GM19351 (cell line): Measurements from ENCODE around the gene PAGE2B.
"Not testable (repeated sequence)": the region's sequence is repeated elsewhere in the genome, so short reads cannot be mapped to it uniquely, and the experiment has no call there.

Experiments used
- ATAC-seq: cut with Tn5 transposase; IDR thresholded peaks from one replicate; pipeline ENCODE4 v1.9.1; 2021; ENCODE audit warnings: mild to moderate bottlenecking, moderate library complexity; ENCODE audit not compliant: unreplicated experiment

PAGE2B gene, protein sequence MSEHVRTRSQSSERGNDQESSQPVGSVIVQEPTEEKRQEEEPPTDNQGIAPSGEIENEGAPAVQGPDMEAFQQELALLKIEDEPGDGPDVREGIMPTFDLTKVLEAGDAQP

DNA sequence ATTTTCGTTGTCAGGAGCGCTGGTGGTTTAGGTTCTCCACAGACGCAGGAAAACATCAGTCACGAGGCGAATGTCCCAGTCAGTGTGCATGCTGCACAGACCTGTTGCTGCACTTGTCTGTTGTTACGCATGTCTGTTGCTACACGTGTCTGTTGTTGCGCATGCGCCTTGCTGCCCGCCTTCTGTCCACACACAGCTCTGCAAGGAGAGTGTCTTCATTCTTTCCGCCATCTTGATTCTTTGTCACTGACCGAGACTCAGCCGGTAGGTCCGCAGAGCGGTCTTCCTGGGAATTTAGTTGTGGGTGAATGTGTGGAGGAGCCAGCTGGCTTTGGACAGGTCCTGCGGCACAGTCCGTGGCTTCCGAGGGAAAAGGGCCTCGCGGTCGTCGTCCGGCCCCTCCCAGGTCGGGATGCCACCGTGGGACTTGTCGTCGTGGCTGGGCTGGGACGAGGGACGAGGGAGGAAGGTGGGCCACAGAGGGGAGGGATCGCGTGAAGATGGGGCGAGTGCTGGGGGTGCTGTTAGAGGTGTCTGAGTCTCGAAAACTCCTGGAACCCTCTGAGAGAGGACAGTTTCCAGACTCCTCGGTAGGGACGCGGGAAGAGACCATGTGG is at the start of gene PAGE2B:
PAGE2B (plus strand) TSS at position 180 of the 617 bp plus-strand sequence. CDS start 1,012 bp downstream, outside the sequence.
- ATAC-seq: no peak

DNA sequence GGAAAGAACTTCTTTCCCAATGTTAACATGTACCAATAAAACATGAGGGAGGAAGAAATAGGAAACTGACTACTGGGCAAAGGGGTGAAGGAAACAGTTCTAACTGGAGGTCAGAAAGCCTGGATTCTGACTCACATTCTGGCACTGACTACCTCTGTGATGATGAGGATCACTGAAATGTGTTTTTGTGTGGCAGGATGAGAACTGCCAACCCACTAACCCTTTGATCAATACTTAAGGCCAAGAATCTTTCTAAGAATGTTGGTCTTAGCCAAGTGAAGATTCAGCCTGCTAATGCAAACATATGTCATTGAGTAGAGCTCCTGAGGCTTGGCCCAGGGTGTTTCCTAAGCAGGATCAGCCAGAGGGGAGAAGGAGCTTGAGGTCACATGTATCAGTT is 48.7 kb upstream of the PAGE2B start:
- no peak for ATAC-seq

DNA sequence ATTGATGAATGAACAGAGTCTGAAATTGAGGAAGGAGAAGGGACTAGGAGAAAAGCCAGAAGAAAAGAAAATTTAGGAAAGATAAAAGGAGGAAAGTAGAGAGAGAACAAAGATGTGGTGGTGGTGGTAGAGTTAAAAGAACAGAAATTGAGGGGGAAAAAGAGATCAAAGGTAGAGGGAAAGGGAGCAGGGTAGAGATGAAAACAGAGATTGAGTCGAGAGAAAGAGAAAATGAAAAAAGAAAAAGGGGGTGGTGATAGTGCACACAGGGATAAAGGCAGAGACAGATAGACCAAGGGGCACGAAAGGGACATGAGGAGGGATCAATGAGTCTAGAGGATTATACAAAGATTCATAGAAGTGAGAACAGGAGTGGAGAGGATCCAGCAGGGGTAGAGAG is 48.0 kb upstream of the PAGE2B start:
- ATAC-seq: no peak

DNA sequence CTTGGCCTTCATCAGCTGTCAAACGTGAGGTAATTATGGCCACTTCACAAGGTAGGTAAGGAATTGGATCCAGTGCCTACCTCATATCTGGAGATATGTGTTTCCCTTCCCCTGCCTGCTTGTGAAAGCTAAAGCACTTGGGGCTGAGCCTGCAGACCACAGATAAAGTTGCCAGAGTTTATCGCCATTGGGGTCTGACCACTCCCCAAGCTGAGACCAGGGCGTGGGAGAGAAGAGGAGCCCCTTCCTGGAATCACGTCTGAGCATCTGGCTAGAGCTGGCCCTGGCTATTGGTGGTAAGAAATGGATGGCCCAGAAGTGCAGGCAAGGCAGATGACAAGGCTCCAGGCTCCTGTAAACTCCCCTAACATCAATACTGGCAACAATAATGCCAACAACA is 46.8 kb upstream of the PAGE2B start:
- ATAC-seq: no peak

DNA sequence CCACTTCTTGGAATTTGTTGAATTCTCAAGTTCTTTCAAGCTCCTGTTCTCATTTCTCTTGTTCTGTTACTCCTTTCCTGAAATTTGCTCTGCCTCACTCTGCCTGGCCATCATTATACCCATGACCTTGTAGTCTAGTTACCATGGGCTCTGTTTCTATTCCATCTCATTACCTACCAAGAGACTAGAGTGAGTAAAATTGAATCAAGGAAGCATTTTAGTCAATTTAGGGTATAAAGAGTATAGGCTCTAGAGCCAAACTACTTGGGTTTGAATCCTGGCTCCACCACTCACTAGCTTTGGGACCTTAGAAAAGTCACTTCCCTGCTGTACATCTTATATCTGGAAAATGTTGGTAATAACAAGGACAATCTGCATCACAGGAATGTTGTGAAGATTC is 46.2 kb upstream of the PAGE2B start:
- no peak for ATAC-seq

DNA sequence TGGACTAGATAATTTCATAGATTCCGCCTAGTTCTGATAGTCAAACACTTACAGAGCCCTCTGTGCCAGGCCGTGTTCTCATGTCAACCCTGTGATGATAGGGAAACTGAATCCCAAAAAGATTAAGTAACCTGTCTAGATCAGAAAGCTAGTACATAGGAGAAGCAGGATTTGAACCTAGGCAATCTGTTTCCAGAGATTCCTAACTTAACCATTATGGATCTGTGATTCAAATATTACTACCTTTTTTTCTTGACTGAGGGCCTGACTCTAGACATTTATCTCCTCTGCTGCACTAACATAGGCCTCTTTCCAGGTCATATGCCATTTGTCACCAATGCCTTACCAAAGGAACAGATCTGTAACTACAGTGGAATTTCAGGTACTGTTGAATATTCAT is 45.5 kb upstream of the PAGE2B start:
- ATAC-seq: no peak

DNA sequence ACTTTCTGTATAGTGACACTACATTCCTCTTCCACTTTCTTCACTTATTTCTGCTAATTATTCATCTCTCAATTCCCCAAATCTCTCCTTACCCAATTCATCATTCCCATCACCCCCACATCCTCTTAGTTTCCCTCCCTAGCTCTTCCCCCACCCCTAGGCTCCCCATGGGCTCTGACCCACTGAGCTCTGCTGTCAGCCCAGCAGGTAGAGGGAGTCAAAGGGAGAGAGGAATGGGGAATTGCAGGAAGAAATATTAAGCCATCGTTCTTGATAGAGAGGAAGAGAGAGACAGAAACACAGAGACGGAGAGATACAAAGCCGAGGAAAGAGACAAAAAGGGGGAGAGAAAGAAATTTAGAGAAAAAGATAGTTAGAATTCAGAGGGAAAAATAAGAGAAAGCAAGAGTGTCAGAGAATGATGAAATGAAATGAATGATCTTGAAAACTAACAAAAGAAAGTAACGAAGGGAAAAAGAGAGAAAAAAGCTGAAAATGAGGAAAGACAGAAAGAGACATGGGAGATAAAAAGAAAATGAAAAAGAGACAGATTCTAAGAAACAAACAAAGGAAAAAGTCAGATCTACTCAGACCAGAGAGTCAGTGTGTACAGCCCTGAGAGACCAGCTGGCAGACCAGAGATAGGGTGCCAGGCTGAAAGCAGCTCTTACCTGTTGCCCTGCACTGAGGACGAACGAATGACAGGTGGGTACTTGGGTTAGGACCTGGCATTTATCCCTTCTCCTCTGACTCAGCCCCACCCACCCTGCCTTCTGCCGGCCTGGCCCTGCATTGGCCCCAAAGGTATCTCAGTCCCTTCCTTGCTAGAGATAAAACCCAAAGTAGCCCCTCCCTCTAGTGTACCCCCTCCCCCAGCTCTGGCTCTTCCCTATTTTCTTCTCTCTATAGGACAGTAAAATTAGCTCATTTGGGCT is 44.3 kb upstream of the PAGE2B start, which contains the start of gene ALAS2:
ALAS2 (minus strand) TSS at position 707 of the 935 bp plus-strand sequence. CDS start 4,977 bp downstream, outside the sequence.
- no peak for ATAC-seq

DNA sequence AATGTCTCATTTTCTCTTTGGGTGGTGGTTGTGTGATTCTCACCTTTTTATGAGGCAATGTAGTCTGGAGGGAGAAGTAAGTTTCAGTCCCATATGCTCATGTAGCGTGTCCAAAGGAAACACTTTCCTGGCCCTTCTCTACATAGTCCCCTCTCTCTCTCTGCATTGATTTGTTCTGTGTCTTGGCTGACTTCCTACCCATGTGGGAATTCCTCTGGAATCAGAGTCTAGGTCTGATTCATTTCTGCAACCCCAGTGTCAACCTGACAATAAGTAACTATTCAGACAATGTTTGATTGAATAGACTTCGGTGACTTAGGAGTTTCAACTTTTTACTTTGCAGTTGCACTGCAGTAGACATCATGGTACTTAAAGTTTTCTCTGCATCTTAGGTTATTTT is 41.4 kb upstream of the PAGE2B start:
- no peak for ATAC-seq

DNA sequence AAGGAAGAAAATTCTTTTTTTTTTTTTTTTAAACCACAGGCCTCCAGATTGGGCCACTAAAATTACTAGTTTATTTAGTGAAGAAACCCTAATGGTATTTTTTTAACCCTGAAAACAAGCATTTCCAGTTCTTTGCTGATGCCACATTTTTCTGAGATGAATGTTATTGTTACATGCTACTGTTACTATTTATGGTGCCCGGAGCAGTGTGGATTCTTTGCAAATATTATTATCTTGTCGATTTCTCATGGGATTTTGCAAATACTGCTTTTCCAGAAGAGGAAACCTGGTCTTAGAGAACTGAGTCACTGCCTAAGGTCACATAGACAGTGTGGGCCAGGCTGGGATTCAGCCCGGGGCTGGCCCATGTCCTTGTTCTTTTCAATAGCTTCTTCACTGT is 35.4 kb upstream of the PAGE2B start:
- ATAC-seq: no peak

DNA sequence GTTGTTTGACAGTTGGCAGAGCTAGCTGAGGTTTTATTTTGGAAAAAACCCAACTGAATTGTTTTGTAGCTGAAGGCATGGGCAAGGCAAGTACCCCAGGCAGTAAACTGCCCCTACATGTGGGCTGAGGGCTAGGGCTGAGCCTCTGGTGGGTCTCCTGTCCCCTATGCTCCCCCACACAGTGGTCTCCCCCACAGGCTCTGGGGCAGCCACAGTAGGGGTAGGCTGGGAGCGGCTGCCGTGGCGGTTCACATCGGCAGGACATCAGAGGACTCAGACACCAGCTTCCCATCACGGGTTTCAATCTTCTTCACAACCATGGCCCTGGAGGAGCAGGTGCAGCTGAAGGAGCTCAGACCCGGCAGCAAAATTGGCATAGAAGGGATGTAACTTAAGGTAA is 33.3 kb upstream of the PAGE2B start:
- no peak for ATAC-seq

DNA sequence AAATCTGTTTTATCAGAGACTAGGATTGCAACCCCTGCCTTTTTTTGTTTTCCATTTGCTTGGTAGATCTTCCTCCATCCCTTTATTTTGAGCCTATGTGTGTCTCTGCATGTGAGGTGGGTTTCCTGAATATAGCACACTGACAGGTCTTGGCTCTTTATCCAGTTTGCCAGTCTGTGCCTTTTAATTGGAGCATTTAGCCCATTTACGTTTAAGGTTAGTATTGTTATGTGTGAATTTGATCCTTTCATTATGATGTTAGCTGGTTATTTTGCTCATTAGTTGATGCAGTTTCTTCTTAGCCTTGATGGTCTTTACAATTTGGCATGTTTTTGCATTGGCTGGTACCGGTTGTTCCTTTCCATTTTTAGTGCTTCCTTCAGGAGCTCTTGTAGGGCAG is 24.2 kb upstream of the PAGE2B start:
- ATAC-seq: not testable (repeated sequence)

DNA sequence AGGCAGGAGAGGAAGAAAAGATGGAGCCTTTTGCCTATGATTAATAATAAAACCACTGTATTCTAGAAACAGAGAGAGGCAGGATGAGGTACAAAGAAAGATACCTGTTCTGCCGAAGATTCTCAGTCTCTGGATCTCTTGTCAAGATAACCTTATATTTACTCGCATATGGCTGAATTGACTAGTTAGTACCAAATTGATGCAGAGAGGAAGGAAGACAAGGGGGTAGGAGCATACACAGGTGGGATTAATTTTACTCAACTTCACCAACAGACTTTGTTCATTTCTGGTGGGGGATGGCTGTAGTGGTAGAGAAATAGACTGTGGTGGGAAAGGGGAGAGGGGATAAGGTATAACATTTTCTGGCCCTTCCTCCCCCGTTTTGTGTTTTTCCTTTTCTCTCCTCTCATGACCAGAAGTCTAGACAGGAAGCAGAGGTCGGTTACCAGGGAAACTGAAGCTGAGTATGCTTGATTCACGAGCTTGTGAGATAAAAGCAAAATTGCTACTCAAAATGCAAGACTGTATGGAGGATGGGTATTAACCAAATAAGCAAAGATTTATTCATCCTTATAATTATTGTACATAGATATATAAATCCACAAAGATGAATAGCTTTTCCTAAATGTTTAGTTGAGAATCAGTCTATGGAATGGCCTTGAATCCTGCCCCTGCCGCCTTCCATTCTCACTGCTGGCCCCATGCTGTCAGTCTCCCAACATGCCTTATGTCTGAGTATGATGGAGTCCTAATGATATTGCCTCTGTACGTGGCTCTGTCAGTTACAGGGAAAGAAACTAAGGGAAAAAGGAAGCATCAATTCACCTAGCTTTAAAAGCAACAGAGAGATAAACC is 17.8 kb upstream of the PAGE2B start:
- ATAC-seq: no peak

DNA sequence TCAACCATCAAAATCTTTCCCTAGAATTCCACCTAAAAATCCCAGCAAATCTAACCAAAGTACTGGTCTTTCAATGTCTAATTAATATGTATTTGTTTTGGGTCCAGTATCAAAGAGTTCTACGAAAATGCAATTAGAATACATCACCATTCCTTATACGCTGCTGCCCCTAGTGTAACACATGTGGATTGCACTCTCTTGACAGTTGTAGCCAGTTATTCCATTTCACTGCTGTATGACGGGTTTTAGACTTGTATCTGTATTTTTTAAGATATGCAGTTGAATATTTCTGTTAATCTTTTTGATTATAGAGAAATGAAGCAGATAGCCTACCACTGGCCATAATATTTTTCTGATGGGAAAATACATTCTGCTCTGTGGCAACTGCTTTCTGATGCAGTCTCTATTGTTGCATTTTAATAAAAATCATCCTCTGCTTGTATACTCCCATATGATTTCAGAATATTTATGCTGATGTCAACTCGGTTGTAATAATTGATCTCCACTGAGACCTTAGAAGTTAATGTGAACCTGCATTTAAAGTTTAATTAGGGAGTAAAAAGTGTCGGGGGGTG is 17.1 kb upstream of the PAGE2B start:
- ATAC-seq: peak; percentile 88

DNA sequence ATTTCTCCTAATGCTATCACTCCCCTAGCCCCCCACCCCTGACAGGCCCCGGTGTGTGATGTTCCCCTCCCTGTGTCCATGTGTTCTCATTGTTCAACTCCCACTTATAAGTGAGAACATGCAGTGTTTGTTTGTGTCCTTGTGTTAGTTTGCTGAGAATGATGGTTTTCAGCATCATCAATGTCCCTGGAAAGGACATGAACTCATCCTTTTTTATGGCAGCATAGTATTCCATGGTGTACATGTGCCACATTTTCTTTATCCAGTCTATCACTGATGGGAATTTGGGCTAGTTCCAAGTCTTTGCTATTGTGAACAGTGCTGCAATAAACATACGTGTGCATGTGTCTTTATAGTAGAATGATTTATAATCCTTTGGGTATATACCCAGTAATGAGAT is 7.7 kb upstream of the PAGE2B start:
- not testable (repeated sequence) for ATAC-seq

DNA sequence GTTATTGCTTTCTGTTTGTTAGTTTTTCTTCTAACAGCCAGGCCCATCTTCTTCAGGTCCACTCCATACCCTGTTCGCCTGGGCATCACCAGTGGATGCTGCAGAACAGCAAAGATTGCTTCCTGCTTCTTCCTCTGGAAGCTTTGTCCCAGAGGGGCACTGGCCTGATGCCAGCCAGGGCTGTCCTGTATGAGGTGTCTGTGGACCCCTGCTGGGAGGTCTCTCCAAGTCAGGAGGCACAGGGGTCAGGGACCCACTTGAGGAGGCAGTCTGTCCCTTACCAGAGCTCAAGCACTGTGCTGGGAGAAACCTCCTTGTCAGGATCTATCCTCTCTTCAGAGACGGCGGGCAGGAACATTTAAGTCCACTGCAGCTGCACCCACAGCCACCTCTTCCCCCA is 2.5 kb upstream of the PAGE2B start:
- ATAC-seq: no peak

DNA sequence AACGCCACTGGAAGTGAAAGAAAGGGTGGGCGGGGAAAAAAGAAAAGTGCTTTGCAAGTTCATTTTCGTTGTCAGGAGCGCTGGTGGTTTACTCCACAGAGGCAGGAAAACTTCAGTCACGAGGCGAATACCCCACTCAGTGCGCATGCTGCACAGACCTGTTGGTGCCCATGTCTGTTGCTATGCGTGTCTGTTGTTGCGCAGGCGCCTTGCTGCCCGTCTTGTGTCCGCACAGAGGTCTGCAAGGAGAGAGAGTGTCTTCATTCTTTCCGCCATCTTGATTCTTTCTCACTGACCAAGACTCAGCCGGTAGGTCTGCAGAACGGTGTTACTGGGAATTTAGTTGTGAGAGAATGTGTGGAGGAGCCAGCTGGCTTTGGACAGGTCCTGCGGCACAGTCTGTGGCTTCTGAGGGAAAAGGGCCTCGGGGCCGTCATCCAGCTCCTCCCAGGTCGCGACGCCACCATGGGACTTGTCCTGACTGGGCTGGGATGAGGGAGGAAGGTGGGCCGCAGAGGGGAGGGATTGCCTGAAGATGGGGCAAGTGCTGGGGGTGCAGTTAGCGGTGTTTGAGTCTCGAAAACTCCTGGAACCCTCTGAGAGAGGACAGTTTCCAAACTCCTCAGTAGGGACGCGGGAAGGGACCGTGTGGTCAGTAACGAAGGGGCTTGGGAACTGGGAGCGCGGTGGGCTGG is 14.1 kb downstream of the PAGE2B start, which contains the start of gene PAGE2:
PAGE2 (plus strand) TSS at position 224 of the 695 bp plus-strand sequence. CDS start 1,003 bp downstream, outside the sequence.
- no peak for ATAC-seq

DNA sequence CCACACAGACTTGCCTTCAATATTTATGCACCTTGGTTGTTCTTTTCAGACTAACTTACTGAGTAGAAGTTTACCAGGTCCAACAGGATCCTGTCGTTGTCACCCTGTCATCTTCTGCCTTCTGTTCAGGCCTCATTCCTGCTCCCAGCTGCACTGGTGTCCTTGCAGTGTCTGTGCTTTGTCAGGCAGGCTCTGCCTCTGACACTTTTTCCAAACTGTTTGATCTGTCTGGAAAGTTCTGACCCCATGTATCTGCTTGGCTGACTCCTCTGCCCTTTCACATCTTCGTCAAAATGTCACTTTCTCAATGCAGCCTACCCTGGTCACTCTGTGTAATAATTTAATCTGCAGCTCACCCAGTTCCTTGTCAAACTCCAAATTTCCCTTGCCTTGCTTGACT is 23.9 kb downstream of the PAGE2B start:
- no peak for ATAC-seq

DNA sequence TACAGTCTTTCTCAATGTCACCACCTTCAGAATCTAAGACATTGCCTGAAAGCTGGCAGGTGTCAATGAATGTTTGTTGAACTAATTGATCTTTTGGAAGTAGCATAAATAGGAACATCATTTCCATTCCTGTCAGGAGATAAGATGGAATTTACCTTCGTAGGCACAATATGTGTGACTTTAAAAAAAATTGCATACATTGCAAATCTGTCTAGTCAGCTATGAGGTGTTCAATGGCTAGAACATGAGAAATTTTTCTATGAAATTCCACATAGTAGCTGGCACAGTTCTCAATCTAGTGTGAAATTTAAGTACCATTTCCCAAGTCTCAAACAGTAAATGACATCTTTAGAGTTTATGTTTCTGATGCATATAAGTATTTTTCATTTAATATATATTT is 24.3 kb downstream of the PAGE2B start:
- ATAC-seq: no peak

DNA sequence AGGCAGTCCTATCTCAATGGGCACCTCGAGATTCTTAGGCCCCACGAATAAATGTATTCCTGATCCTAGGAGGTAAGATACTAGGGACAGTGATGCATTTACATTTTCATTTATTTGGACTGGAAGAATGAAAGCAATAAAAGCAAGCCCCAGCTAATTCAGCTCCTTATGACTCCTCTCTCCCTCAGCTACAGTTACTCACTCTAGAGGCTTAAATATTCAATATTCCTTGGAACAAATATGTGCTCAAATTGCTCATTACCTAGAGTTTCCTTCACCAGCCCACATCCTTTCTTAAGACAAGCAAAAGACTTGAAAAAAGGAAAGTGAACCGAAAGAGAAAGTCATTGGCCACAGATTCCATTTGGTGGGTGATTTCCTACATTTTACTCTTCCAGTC is 27.9 kb downstream of the PAGE2B start:
- ATAC-seq: no peak

DNA sequence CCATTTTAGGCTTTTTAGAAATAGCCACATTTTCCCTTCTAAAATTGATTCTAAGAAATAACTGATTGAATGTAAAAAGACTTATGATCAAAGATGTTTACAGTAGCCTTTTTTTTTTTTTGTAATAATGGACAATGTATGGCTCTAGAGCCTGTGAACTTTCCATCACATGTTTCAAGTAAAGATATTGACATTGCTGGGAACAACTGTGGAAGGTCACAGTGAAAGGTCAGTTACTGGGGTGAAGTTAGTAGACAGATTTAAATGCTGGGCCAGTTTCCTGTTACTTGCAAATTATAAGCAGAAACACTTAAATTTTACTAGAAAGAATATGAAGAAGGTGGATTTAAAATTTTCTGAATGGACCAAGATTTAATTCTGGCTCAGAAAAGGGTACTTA is 32.4 kb downstream of the PAGE2B start:
- no peak for ATAC-seq
